ENCODE measurements around the gene TACC2. TPM values are rescaled to one million over a fixed set of nuclear protein-coding genes. Genes with fewer than 3 reads are reported as not detected.
"Not testable (repeated sequence)": the region's sequence is repeated elsewhere in the genome, so short reads cannot be mapped to it uniquely, and the experiment has no call there.

The TACC2 gene
- polyA plus RNA-seq (ENCODE audit: insufficient read length in 4 of 4), result 10 to 100 TPM; 27.9 to 58.2 (median 44.1) TPM

- DNase-seq (ENCODE audit: low read depth in 4 of 4, low spot score in 3 of 4), result no peak
Observed at GRCh38 chr10:121988361-121989324, at the start of gene TACC2. TACC2 (plus strand) TSS chr10:121989163; CDS start chr10:122021982, 32,819 bp downstream.

GRCh38 chr10:121941532-121941931 lies 47.4 kb upstream of the TACC2 start:
- DNase-seq (ENCODE audit: low read depth in 4 of 4, low spot score in 3 of 4), result no peak

- DNase-seq (ENCODE audit: low read depth in 4 of 4, low spot score in 3 of 4), result no peak
Observed at GRCh38 chr10:121942749-121943416, 46.1 kb upstream of the TACC2 start.

GRCh38 chr10:121947343-121948330 lies 41.3 kb upstream of the TACC2 start:
- DNase-seq (ENCODE audit: low read depth in 4 of 4, low spot score in 3 of 4), result no peak

- DNase-seq (ENCODE audit: low read depth in 4 of 4, low spot score in 3 of 4), result no peak
Observed at GRCh38 chr10:121949049-121949448, 39.9 kb upstream of the TACC2 start.

- DNase-seq (ENCODE audit: low read depth in 4 of 4, low spot score in 3 of 4), result no peak
Observed at GRCh38 chr10:121949451-121949850, 39.5 kb upstream of the TACC2 start.

- DNase-seq (ENCODE audit: low read depth in 4 of 4, low spot score in 3 of 4), result no peak
Observed at GRCh38 chr10:121952226-121952625, 36.7 kb upstream of the TACC2 start.

- DNase-seq (ENCODE audit: low read depth in 4 of 4, low spot score in 3 of 4), result peak in 1 of 4 donors; percentile 50
Observed at GRCh38 chr10:121956111-121957061, 32.6 kb upstream of the TACC2 start.

- no peak for DNase-seq (ENCODE audit: low read depth in 4 of 4, low spot score in 3 of 4)
Observed at GRCh38 chr10:121959671-121960070, 29.3 kb upstream of the TACC2 start.

- no peak for DNase-seq (ENCODE audit: low read depth in 4 of 4, low spot score in 3 of 4)
Observed at GRCh38 chr10:121961456-121961855, 27.5 kb upstream of the TACC2 start.

GRCh38 chr10:121965996-121966395 lies 23.0 kb upstream of the TACC2 start:
- DNase-seq (ENCODE audit: low read depth in 4 of 4, low spot score in 3 of 4), result no peak

- not testable (repeated sequence) for DNase-seq (ENCODE audit: low read depth in 4 of 4, low spot score in 3 of 4)
Observed at GRCh38 chr10:121969086-121969485, 19.9 kb upstream of the TACC2 start.

- no peak for DNase-seq (ENCODE audit: low read depth in 4 of 4, low spot score in 3 of 4)
Observed at GRCh38 chr10:121974019-121974534, 14.9 kb upstream of the TACC2 start.

- peak in 3 of 4 donors; percentile 53 to 69 (median 65) for DNase-seq (ENCODE audit: low read depth in 4 of 4, low spot score in 3 of 4)
Observed at GRCh38 chr10:121974535-121975294, 14.2 kb upstream of the TACC2 start, which contains the start of gene NSMCE4A. NSMCE4A (minus strand) TSS chr10:121975217; CDS start chr10:121975165, 52 bp downstream.

GRCh38 chr10:121975295-121976086 lies 13.5 kb upstream of the TACC2 start:
- DNase-seq (ENCODE audit: low read depth in 4 of 4, low spot score in 3 of 4), result no peak

GRCh38 chr10:121976607-121977006 lies 12.4 kb upstream of the TACC2 start:
- DNase-seq (ENCODE audit: low read depth in 4 of 4, low spot score in 3 of 4), result no peak

- no peak for DNase-seq (ENCODE audit: low read depth in 4 of 4, low spot score in 3 of 4)
Observed at GRCh38 chr10:121978511-121978910, 10.5 kb upstream of the TACC2 start.

Data from left renal pelvis (tissue), 4 donors.